ENCODE measurements around the gene MCC.

Gene MCC

GRCh38 chr5:113197456-113198200 is 290.6 kb downstream of the MCC start:
- no peak for TF ChIP-seq CTCF (IDR thresholded peaks at IDR 0.05; ENCODE audit: borderline replicate concordance, insufficient read depth, low read depth, low read length)
- no peak overlapping the region for H3K4me3 ChIP-seq (ENCODE audit: low read depth, low read length)

- no peak overlapping the region for H3K4me3 ChIP-seq (ENCODE audit: low read depth, low read length)
- no peak for TF ChIP-seq CTCF (IDR thresholded peaks at IDR 0.05; ENCODE audit: borderline replicate concordance, insufficient read depth, low read depth, low read length)
Observed at GRCh38 chr5:113195771-113196170, 292.5 kb downstream of the MCC start.

GRCh38 chr5:113195251-113195650 is 293.0 kb downstream of the MCC start:
- H3K4me3 ChIP-seq (ENCODE audit: low read depth, low read length) = no peak overlapping the region
- TF ChIP-seq CTCF (IDR thresholded peaks at IDR 0.05; ENCODE audit: borderline replicate concordance, insufficient read depth, low read depth, low read length) = no peak

GRCh38 chr5:113194591-113194990 is 293.7 kb downstream of the MCC start:
- no peak for TF ChIP-seq CTCF (IDR thresholded peaks at IDR 0.05; ENCODE audit: borderline replicate concordance, insufficient read depth, low read depth, low read length)
- H3K4me3 ChIP-seq (ENCODE audit: low read depth, low read length) = no peak overlapping the region

GRCh38 chr5:113194125-113194524 is 294.1 kb downstream of the MCC start:
- no peak for TF ChIP-seq CTCF (IDR thresholded peaks at IDR 0.05; ENCODE audit: borderline replicate concordance, insufficient read depth, low read depth, low read length)
- H3K4me3 ChIP-seq (ENCODE audit: low read depth, low read length) = no peak overlapping the region

GRCh38 chr5:113193311-113193978 is 294.8 kb downstream of the MCC start:
- no peak for TF ChIP-seq CTCF (IDR thresholded peaks at IDR 0.05; ENCODE audit: borderline replicate concordance, insufficient read depth, low read depth, low read length)
- H3K4me3 ChIP-seq (ENCODE audit: low read depth, low read length) = no peak overlapping the region

- TF ChIP-seq CTCF (IDR thresholded peaks at IDR 0.05; ENCODE audit: borderline replicate concordance, insufficient read depth, low read depth, low read length) = no peak
- H3K4me3 ChIP-seq (ENCODE audit: low read depth, low read length) = no peak overlapping the region
Observed at GRCh38 chr5:113192541-113192940, 295.7 kb downstream of the MCC start.
